ENCODE data around the gene GAB1. TPM values are rescaled to one million over a fixed set of nuclear protein-coding genes. Genes with fewer than 3 reads are reported as not detected.

Gene GAB1
- total RNA-seq, 1 donor from 2014 or later = 14.9 TPM

GRCh38 chr4:143455211-143455610, 118.5 kb downstream of the GAB1 start:
- H3K36me3 ChIP-seq (ENCODE audit: control insufficient read depth, insufficient read depth, low read length) = no peaks in the 10 kb centered on the region
- H3K27me3 ChIP-seq (ENCODE audit: control insufficient read depth, insufficient read depth, low read length) = no peaks in the 10 kb centered on the region
- no peak for TF ChIP-seq CTCF (IDR thresholded peaks at IDR 0.05; ENCODE audit: insufficient read depth, low read length, poor library complexity, severe bottlenecking)
- H3K4me3 ChIP-seq (ENCODE audit: low read depth, low read length) = no peak overlapping the region
- DNase-seq (ENCODE audit: low read depth) = no peak

GRCh38 chr4:143458966-143459365, 122.3 kb downstream of the GAB1 start:
- no peak overlapping the region for H3K4me3 ChIP-seq (ENCODE audit: low read depth, low read length)
- no peak for TF ChIP-seq CTCF (IDR thresholded peaks at IDR 0.05; ENCODE audit: insufficient read depth, low read length, poor library complexity, severe bottlenecking)
- no peak for DNase-seq (ENCODE audit: low read depth)
- H3K27me3 ChIP-seq (ENCODE audit: control insufficient read depth, insufficient read depth, low read length) = no peaks in the 10 kb centered on the region
- no peaks in the 10 kb centered on the region for H3K36me3 ChIP-seq (ENCODE audit: control insufficient read depth, insufficient read depth, low read length)

GRCh38 chr4:143473334-143474126, 136.9 kb downstream of the GAB1 start:
- DNase-seq (ENCODE audit: low read depth) = no peak
- no peaks in the 10 kb centered on the region for H3K36me3 ChIP-seq (ENCODE audit: control insufficient read depth, insufficient read depth, low read length)
- H3K27me3 ChIP-seq (ENCODE audit: control insufficient read depth, insufficient read depth, low read length) = no peaks in the 10 kb centered on the region
- no peak overlapping the region for H3K4me3 ChIP-seq (ENCODE audit: low read depth, low read length)
- TF ChIP-seq CTCF (IDR thresholded peaks at IDR 0.05; ENCODE audit: insufficient read depth, low read length, poor library complexity, severe bottlenecking) = no peak

GRCh38 chr4:143477487-143477886, 140.8 kb downstream of the GAB1 start:
- DNase-seq (ENCODE audit: low read depth) = no peak
- Histone ChIP-seq H3K27me3 (ENCODE audit: control insufficient read depth, insufficient read depth, low read length) (no peaks in the 10 kb centered on the region), H3K36me3 (ENCODE audit: control insufficient read depth, insufficient read depth, low read length) (no peaks in the 10 kb centered on the region), H3K4me3 (ENCODE audit: low read depth, low read length) (no peak overlapping the region)
- no peak for TF ChIP-seq CTCF (IDR thresholded peaks at IDR 0.05; ENCODE audit: insufficient read depth, low read length, poor library complexity, severe bottlenecking)

GRCh38 chr4:143481361-143481760, 144.7 kb downstream of the GAB1 start:
- DNase-seq (ENCODE audit: low read depth) = no peak
- H3K27me3 ChIP-seq (ENCODE audit: control insufficient read depth, insufficient read depth, low read length) = no peaks in the 10 kb centered on the region
- TF ChIP-seq CTCF (IDR thresholded peaks at IDR 0.05; ENCODE audit: insufficient read depth, low read length, poor library complexity, severe bottlenecking) = no peak

GRCh38 chr4:143482840-143483239, 146.2 kb downstream of the GAB1 start:
- TF ChIP-seq CTCF (IDR thresholded peaks at IDR 0.05; ENCODE audit: insufficient read depth, low read length, poor library complexity, severe bottlenecking) = peak; percentile 52
- DNase-seq (ENCODE audit: low read depth) = no peak
- Histone ChIP-seq H3K27me3 (ENCODE audit: control insufficient read depth, insufficient read depth, low read length) (no peaks in the 10 kb centered on the region), H3K36me3 (ENCODE audit: control insufficient read depth, insufficient read depth, low read length) (no peaks in the 10 kb centered on the region), H3K4me3 (ENCODE audit: low read depth, low read length) (no peak overlapping the region)

More at GRCh38 chr4:143481361-143481760, 144.7 kb downstream of the GAB1 start:
- no peaks in the 10 kb centered on the region for H3K36me3 ChIP-seq (ENCODE audit: control insufficient read depth, insufficient read depth, low read length)
- H3K4me3 ChIP-seq (ENCODE audit: low read depth, low read length) = no peak overlapping the region

Data from kidney epithelial cell (primary cell).